Activated T-cell treated with anti-CD3 and anti-CD28 coated beads, Interleukin-2, amount 50 U/mL, for 1 hour (primary cell): ENCODE results near the gene HSFY1.
"Not testable (repeated sequence)": the region's sequence is repeated elsewhere in the genome, so short reads cannot be mapped to it uniquely, and the experiment has no call there.

Experiments used
- DNase-seq: peaks from one replicate; pipeline ENCODE4 v3.0.0-alpha.2; 2020

Gene HSFY1

GRCh38 chrY:18546420-18546819 lies at the start of gene HSFY1:
HSFY1 (plus strand) TSS chrY:18546720; CDS start chrY:18546788, 68 bp downstream.
- not testable (repeated sequence) for DNase-seq

GRCh38 chrY:18504266-18504665 lies 42.3 kb upstream of the HSFY1 start:
- not testable (repeated sequence) for DNase-seq

GRCh38 chrY:18530995-18531655 lies 15.4 kb upstream of the HSFY1 start:
- DNase-seq = not testable (repeated sequence)

GRCh38 chrY:18538952-18539351 lies 7.6 kb upstream of the HSFY1 start:
- not testable (repeated sequence) for DNase-seq

- not testable (repeated sequence) for DNase-seq
These were observed 6.6 kb downstream of the HSFY1 start for GRCh38 chrY:18553132-18553531.

GRCh38 chrY:18565915-18566314 lies 19.4 kb downstream of the HSFY1 start:
- not testable (repeated sequence) for DNase-seq
